Measurements from ENCODE around the gene SNRNP25.
"Not testable (repeated sequence)": the region's sequence is repeated elsewhere in the genome, so short reads cannot be mapped to it uniquely, and the experiment has no call there.

SNRNP25 gene

GRCh38 chr16:53346-54236 lies at the start of gene SNRNP25, which contains the start of gene POLR3K:
Gene SNRNP25 (plus strand): TSS chr16:53828. CDS start chr16:54017, 189 bp downstream.
Gene POLR3K (minus strand): TSS chr16:53608. CDS start chr16:53586, 22 bp downstream.
- in situ Hi-C loops (cut with MboI; ENCODE audit: low sequenced_read_pairs) = no loop called here

- in situ Hi-C loops (cut with MboI; ENCODE audit: low sequenced_read_pairs) = no loop called here
These were observed 43.5 kb upstream of the SNRNP25 start for GRCh38 chr16:9903-10665.

GRCh38 chr16:10772-11171 lies 42.9 kb upstream of the SNRNP25 start:
- in situ Hi-C loops (cut with MboI; ENCODE audit: low sequenced_read_pairs) = not testable (repeated sequence)

- in situ Hi-C loops (cut with MboI; ENCODE audit: low sequenced_read_pairs) = not testable (repeated sequence)
These were observed 36.4 kb upstream of the SNRNP25 start for GRCh38 chr16:17062-17765.

GRCh38 chr16:20886-21285 lies 32.7 kb upstream of the SNRNP25 start:
- in situ Hi-C loops (cut with MboI; ENCODE audit: low sequenced_read_pairs) = not testable (repeated sequence)

GRCh38 chr16:24151-24550 lies 29.5 kb upstream of the SNRNP25 start:
- in situ Hi-C loops (cut with MboI; ENCODE audit: low sequenced_read_pairs) = not testable (repeated sequence)

- in situ Hi-C loops (cut with MboI; ENCODE audit: low sequenced_read_pairs) = not testable (repeated sequence)
These were observed 27.7 kb upstream of the SNRNP25 start for GRCh38 chr16:25926-26348.

GRCh38 chr16:30627-31026 lies 23.0 kb upstream of the SNRNP25 start:
- in situ Hi-C loops (cut with MboI; ENCODE audit: low sequenced_read_pairs) = not testable (repeated sequence)

GRCh38 chr16:33154-33876 lies 20.3 kb upstream of the SNRNP25 start:
- in situ Hi-C loops (cut with MboI; ENCODE audit: low sequenced_read_pairs) = not testable (repeated sequence)

GRCh38 chr16:33877-34647 lies 19.6 kb upstream of the SNRNP25 start:
- in situ Hi-C loops (cut with MboI; ENCODE audit: low sequenced_read_pairs) = no loop called here

- in situ Hi-C loops (cut with MboI; ENCODE audit: low sequenced_read_pairs) = no loop called here
These were observed 19.0 kb upstream of the SNRNP25 start for GRCh38 chr16:34648-34987.

- in situ Hi-C loops (cut with MboI; ENCODE audit: low sequenced_read_pairs) = no loop called here
These were observed 18.5 kb upstream of the SNRNP25 start for GRCh38 chr16:35011-35677.

GRCh38 chr16:35678-36305 lies 17.8 kb upstream of the SNRNP25 start:
- in situ Hi-C loops (cut with MboI; ENCODE audit: low sequenced_read_pairs) = no loop called here

- in situ Hi-C loops (cut with MboI; ENCODE audit: low sequenced_read_pairs) = no loop called here
These were observed 17.2 kb upstream of the SNRNP25 start for GRCh38 chr16:36336-36984.

GRCh38 chr16:37511-37910 lies 16.1 kb upstream of the SNRNP25 start:
- in situ Hi-C loops (cut with MboI; ENCODE audit: low sequenced_read_pairs) = no loop called here

GRCh38 chr16:38206-38605 lies 15.4 kb upstream of the SNRNP25 start:
- in situ Hi-C loops (cut with MboI; ENCODE audit: low sequenced_read_pairs) = not testable (repeated sequence)

GRCh38 chr16:38941-39892 lies 14.4 kb upstream of the SNRNP25 start:
- in situ Hi-C loops (cut with MboI; ENCODE audit: low sequenced_read_pairs) = no loop called here

All from HL-60/S4 treated with retinoic acid at 250 ng/mL for 4 days and 3 days (cell line).